ENCODE measurements around the gene STK16.
"Not testable (repeated sequence)": the region's sequence is repeated elsewhere in the genome, so short reads cannot be mapped to it uniquely, and the experiment has no call there.

Gene STK16

DNA sequence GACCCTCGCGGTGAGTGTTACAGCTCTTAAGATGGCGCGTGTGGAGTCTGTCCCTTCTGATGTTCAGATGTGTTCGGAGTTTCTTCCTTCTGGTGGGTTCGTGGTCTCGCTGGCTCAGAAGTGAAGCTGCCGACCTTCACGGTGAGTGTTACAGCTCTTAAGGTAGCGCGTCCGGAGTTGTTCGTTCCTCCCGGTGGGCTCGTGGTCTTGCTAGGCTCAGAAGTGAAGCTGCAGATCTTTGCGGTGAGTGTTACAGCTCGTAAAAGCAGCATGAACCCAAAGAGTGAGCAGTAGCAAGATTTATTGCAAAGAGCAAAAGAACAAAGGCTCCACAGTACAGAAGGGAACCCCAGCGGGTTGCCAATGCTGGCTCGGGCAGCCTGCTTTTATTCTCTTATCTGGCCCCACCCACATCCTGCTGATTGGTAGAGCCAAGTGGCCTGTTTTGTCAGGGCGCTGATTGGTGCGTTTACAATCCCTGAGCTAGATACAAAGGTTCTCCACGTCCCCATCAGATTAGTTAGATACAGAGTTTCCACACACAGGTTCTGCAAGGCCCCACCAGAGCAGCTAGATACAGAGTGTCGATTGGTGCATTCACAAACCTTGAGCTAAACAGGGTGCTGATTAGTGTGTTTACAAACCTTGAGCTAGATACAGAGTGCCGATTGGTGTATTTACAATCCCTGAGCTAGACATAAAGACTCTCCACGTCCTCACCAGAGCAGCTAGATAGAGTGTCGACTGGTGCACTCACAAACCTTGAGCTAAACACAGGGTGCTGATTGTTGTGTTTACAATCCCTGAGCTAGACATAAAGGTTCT, 44.6 kb upstream of the STK16 start:
- H3K4ac ChIP-seq (ENCODE audit: low read length); H2BK12ac ChIP-seq (ENCODE audit: low read length); DNase-seq (ENCODE audit: low spot score); H2BK120ac ChIP-seq (ENCODE audit: low read depth, low read length); H3K79me1 ChIP-seq (ENCODE audit: low read depth, low read length); H4K8ac ChIP-seq (ENCODE audit: low read depth, low read length); H3K27me3 ChIP-seq (ENCODE audit: control insufficient read depth in 3 of 3, insufficient read depth in 3 of 3, low read depth in 1 of 3, low read length in 3 of 3); H3K4me3 ChIP-seq (ENCODE audit: low read length in 2 of 2); H4K91ac ChIP-seq (ENCODE audit: low read depth, low read length, poor library complexity); H2AK5ac ChIP-seq (ENCODE audit: low read depth, low read length); H2BK5ac ChIP-seq (ENCODE audit: low read length); H3K23ac ChIP-seq (ENCODE audit: low read depth, low read length, poor library complexity); H3K27ac ChIP-seq (replicated peaks; ENCODE audit: low read length); H2BK15ac ChIP-seq (ENCODE audit: low read length); H3K4me1 ChIP-seq (ENCODE audit: control insufficient read depth in 2 of 2, insufficient read depth in 1 of 2, low read depth in 1 of 2, low read length in 2 of 2); H3K9ac ChIP-seq (ENCODE audit: low read depth, low read length, poor library complexity); H3K36me3 ChIP-seq (replicated peaks in 1 of 2; ENCODE audit: control insufficient read depth in 2 of 2, insufficient read depth in 2 of 2, low read length in 2 of 2); H3K14ac ChIP-seq (ENCODE audit: low read length); H3K18ac ChIP-seq (ENCODE audit: low read length); H3K9me3 ChIP-seq (replicated peaks in 1 of 2; ENCODE audit: control insufficient read depth in 2 of 2, insufficient read depth in 1 of 2, low read depth in 1 of 2, low read length in 2 of 2); H3K4me2 ChIP-seq (ENCODE audit: insufficient read depth, low read length, poor library complexity, severe bottlenecking): not testable (repeated sequence)
- WGBS, 2 donors (ENCODE audit: extremely low coverage in 2 of 2, insufficient read length in 2 of 2, insufficient replicate concordance in 1 of 2): no CpG with 5 or more reads among the region's 26 CpGs
- peak overlapping the region; percentile 74 for H2AFZ ChIP-seq (ENCODE audit: low read length)

DNA sequence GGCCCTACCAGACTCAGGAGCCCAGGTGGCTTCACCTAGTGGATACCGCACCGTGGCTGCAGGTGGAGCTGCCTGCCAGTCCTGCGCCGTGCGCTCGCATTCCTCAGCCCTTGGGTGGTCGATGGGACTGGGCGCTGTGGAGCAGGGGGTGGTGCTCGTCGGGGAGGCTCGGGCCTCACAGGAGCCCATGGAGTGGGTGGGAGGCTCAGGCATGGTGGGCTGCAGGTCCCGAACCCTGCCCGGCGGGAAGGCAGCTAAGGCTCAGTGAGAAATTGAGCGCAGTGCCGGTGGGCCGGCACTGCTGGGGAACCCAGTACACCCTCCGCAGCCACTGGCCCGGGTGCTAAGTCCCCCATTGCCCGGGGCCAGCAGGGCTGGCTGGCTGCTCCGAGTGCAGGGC, 43.9 kb upstream of the STK16 start:
- not testable (repeated sequence) for H2BK120ac ChIP-seq (ENCODE audit: low read depth, low read length); H3K4me1 ChIP-seq (ENCODE audit: control insufficient read depth in 2 of 2, insufficient read depth in 1 of 2, low read depth in 1 of 2, low read length in 2 of 2); H3K23ac ChIP-seq (ENCODE audit: low read depth, low read length, poor library complexity); DNase-seq (ENCODE audit: low spot score); H2BK5ac ChIP-seq (ENCODE audit: low read length); H3K4me3 ChIP-seq (ENCODE audit: low read length in 2 of 2); H3K9me3 ChIP-seq (replicated peaks in 1 of 2; ENCODE audit: control insufficient read depth in 2 of 2, insufficient read depth in 1 of 2, low read depth in 1 of 2, low read length in 2 of 2); H2BK15ac ChIP-seq (ENCODE audit: low read length); H3K14ac ChIP-seq (ENCODE audit: low read length); H3K9ac ChIP-seq (ENCODE audit: low read depth, low read length, poor library complexity); H3K79me1 ChIP-seq (ENCODE audit: low read depth, low read length); H3K27me3 ChIP-seq (ENCODE audit: control insufficient read depth in 3 of 3, insufficient read depth in 3 of 3, low read depth in 1 of 3, low read length in 3 of 3); H3K4me2 ChIP-seq (ENCODE audit: insufficient read depth, low read length, poor library complexity, severe bottlenecking); H2BK12ac ChIP-seq (ENCODE audit: low read length); H3K4ac ChIP-seq (ENCODE audit: low read length); H4K91ac ChIP-seq (ENCODE audit: low read depth, low read length, poor library complexity); H3K36me3 ChIP-seq (replicated peaks in 1 of 2; ENCODE audit: control insufficient read depth in 2 of 2, insufficient read depth in 2 of 2, low read length in 2 of 2); H2AFZ ChIP-seq (ENCODE audit: low read length); H4K8ac ChIP-seq (ENCODE audit: low read depth, low read length); H3K27ac ChIP-seq (replicated peaks; ENCODE audit: low read length); H3K18ac ChIP-seq (ENCODE audit: low read length); H2AK5ac ChIP-seq (ENCODE audit: low read depth, low read length)
- WGBS, 2 donors (ENCODE audit: extremely low coverage in 2 of 2, insufficient read length in 2 of 2, insufficient replicate concordance in 1 of 2): no CpG with 5 or more reads among the region's 21 CpGs

DNA sequence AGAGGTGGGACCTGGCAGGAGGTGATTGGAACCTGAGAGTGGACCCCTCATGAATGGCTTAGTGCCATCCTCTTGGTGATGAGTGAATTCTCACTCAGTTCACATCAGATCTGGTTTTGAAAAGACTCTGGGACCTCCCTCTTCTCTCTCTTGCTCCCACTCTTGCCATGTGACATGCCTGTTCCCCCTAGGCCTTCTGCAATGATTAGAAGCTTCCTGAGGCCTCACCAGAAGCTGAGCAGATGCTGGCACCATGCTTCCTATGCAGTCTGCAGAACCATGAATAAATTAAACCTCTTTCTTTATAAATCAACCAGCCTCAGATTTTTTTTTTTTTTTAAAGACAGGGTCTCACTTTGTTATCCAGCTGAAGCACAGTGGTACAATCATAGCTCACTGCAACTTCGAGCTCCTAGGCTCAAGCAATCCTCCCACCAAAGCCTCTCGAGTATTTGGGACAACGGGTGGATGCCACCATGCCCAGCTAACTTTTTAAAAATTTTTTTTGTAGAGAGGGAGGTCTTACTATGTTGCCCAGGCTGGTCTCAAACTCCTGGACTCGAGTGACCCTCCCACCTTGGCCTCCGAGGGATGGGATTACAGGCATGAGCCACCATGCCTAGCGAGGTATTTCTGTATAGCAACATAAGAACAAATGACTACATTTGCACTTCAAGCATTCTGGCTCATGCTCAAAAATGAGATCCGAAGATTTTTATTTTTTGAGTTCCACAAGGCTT, 40.7 kb upstream of the STK16 start:
- no peak for DNase-seq (ENCODE audit: low spot score)
- Histone ChIP-seq H3K4me2 (ENCODE audit: insufficient read depth, low read length, poor library complexity, severe bottlenecking) (no peak overlapping the region), H2AFZ (ENCODE audit: low read length) (no peak overlapping the region), H3K27me3 (ENCODE audit: control insufficient read depth in 3 of 3, insufficient read depth in 3 of 3, low read depth in 1 of 3, low read length in 3 of 3) (no peaks in the 10 kb centered on the region), H3K36me3 (replicated peaks in 1 of 2; ENCODE audit: control insufficient read depth in 2 of 2, insufficient read depth in 2 of 2, low read length in 2 of 2) (peaks cover 14 to 18% of the 10 kb centered on the region in 2 donors), H3K4me3 (ENCODE audit: low read length in 2 of 2) (no peak overlapping the region), H2BK5ac (ENCODE audit: low read length) (no peak overlapping the region), H3K4ac (ENCODE audit: low read length) (no peak overlapping the region), H3K9ac (ENCODE audit: low read depth, low read length, poor library complexity) (no peak overlapping the region), H3K18ac (ENCODE audit: low read length) (no peak overlapping the region), H3K23ac (ENCODE audit: low read depth, low read length, poor library complexity) (no peak overlapping the region), H3K9me3 (replicated peaks in 1 of 2; ENCODE audit: control insufficient read depth in 2 of 2, insufficient read depth in 1 of 2, low read depth in 1 of 2, low read length in 2 of 2) (peaks cover 0 to 2% of the 10 kb centered on the region in 2 donors), H2AK5ac (ENCODE audit: low read depth, low read length) (no peak overlapping the region), H2BK15ac (ENCODE audit: low read length) (no peak overlapping the region), H4K8ac (ENCODE audit: low read depth, low read length) (no peak overlapping the region), H3K4me1 (ENCODE audit: control insufficient read depth in 2 of 2, insufficient read depth in 1 of 2, low read depth in 1 of 2, low read length in 2 of 2) (peaks cover 7 to 8% of the 10 kb centered on the region in 2 donors), H3K27ac (replicated peaks; ENCODE audit: low read length) (no peak overlapping the region), H4K91ac (ENCODE audit: low read depth, low read length, poor library complexity) (no peak overlapping the region), H3K14ac (ENCODE audit: low read length) (no peak overlapping the region), H2BK120ac (ENCODE audit: low read depth, low read length) (no peak overlapping the region), H3K79me1 (ENCODE audit: low read depth, low read length) (no peaks in the 10 kb centered on the region), H2BK12ac (ENCODE audit: low read length) (no peak overlapping the region)
- no CpG with 5 or more reads among the region's 7 CpGs for WGBS, 2 donors (ENCODE audit: extremely low coverage in 2 of 2, insufficient read length in 2 of 2, insufficient replicate concordance in 1 of 2)

DNA sequence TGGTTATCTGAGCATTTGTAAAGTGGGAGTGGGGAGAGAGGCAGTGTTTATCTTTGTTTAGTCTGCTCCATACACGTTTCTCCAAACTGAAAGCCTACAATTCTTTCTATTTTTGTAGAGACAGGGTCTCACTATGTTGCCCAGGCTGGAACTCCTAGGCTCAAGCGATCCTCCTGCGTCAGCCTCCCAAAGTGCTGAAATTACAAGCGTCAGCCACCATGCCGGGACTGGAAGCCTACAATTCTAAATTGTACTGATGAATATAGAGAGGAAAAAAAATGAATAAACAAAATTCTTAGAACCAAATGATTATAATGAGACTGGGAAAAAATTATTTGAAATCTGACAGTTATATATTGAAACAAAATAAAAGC, 40.1 kb upstream of the STK16 start:
- Histone ChIP-seq H3K4me2 (ENCODE audit: insufficient read depth, low read length, poor library complexity, severe bottlenecking) (no peak overlapping the region), H3K4me3 (ENCODE audit: low read length in 2 of 2) (no peak overlapping the region), H4K91ac (ENCODE audit: low read depth, low read length, poor library complexity) (no peak overlapping the region), H2AFZ (ENCODE audit: low read length) (no peak overlapping the region), H2BK12ac (ENCODE audit: low read length) (no peak overlapping the region), H2AK5ac (ENCODE audit: low read depth, low read length) (no peak overlapping the region), H3K27ac (replicated peaks; ENCODE audit: low read length) (no peak overlapping the region), H3K4me1 (ENCODE audit: control insufficient read depth in 2 of 2, insufficient read depth in 1 of 2, low read depth in 1 of 2, low read length in 2 of 2) (peaks cover 7 to 8% of the 10 kb centered on the region in 2 donors), H2BK120ac (ENCODE audit: low read depth, low read length) (no peak overlapping the region), H3K9me3 (replicated peaks in 1 of 2; ENCODE audit: control insufficient read depth in 2 of 2, insufficient read depth in 1 of 2, low read depth in 1 of 2, low read length in 2 of 2) (peaks cover 0 to 2% of the 10 kb centered on the region in 2 donors), H3K4ac (ENCODE audit: low read length) (no peak overlapping the region), H3K14ac (ENCODE audit: low read length) (no peak overlapping the region), H2BK15ac (ENCODE audit: low read length) (no peak overlapping the region), H4K8ac (ENCODE audit: low read depth, low read length) (no peak overlapping the region), H3K23ac (ENCODE audit: low read depth, low read length, poor library complexity) (no peak overlapping the region), H3K79me1 (ENCODE audit: low read depth, low read length) (no peaks in the 10 kb centered on the region), H3K36me3 (replicated peaks in 1 of 2; ENCODE audit: control insufficient read depth in 2 of 2, insufficient read depth in 2 of 2, low read length in 2 of 2) (peaks cover 17 to 23% of the 10 kb centered on the region in 2 donors), H3K18ac (ENCODE audit: low read length) (no peak overlapping the region), H3K9ac (ENCODE audit: low read depth, low read length, poor library complexity) (no peak overlapping the region), H2BK5ac (ENCODE audit: low read length) (no peak overlapping the region), H3K27me3 (ENCODE audit: control insufficient read depth in 3 of 3, insufficient read depth in 3 of 3, low read depth in 1 of 3, low read length in 3 of 3) (no peaks in the 10 kb centered on the region)
- no CpG with 5 or more reads among the region's 5 CpGs for WGBS, 2 donors (ENCODE audit: extremely low coverage in 2 of 2, insufficient read length in 2 of 2, insufficient replicate concordance in 1 of 2)
- DNase-seq (ENCODE audit: low spot score): no peak

Measured in neuronal stem cell (in vitro differentiated cells).